Retinal pigment epithelial cell (primary cell): ENCODE results near the gene TTC7B.

ENCODE experiments used
- DNase-seq: peaks from one replicate; pipeline ENCODE4 v3.0.0-alpha.2; 2010; ENCODE audit warnings: low read depth
- H3K4me3 ChIP-seq: 2 replicates; pipeline ENCODE4 v1.5.1; 2011; ENCODE audit warnings: mild to moderate bottlenecking, low read length, control low read depth, moderate library complexity
- CTCF ChIP-seq: conservative IDR thresholded peaks from 2 replicates; pipeline ENCODE4 v1.5.1; 2011; ENCODE audit warnings: low read depth, low read length, control low read depth, inconsistent platforms

TTC7B gene

GRCh38 chr14:90647473-90648005 is 168.7 kb downstream of the TTC7B start:
- no peak for TF ChIP-seq CTCF
- DNase-seq = no peak
- no peak overlapping the region for H3K4me3 ChIP-seq

- peak; percentile 88 for DNase-seq
- no peak for TF ChIP-seq CTCF
- no peak overlapping the region for H3K4me3 ChIP-seq
These were observed 170.3 kb downstream of the TTC7B start for GRCh38 chr14:90645842-90646443.

GRCh38 chr14:90644882-90645281 is 171.3 kb downstream of the TTC7B start:
- no peak for DNase-seq
- H3K4me3 ChIP-seq = no peak overlapping the region
- no peak for TF ChIP-seq CTCF

- no peak overlapping the region for H3K4me3 ChIP-seq
- DNase-seq = no peak
- TF ChIP-seq CTCF = no peak
These were observed 172.1 kb downstream of the TTC7B start for GRCh38 chr14:90643982-90644670.

- H3K4me3 ChIP-seq = no peak overlapping the region
- peak; percentile 89 for DNase-seq
- no peak for TF ChIP-seq CTCF
These were observed 173.9 kb downstream of the TTC7B start for GRCh38 chr14:90642244-90642717.

- no peak overlapping the region for H3K4me3 ChIP-seq
- peak; percentile 79 for DNase-seq
- no peak for TF ChIP-seq CTCF
These were observed 174.5 kb downstream of the TTC7B start for GRCh38 chr14:90641615-90642243.
